SKM-1 (cell line): Measurements from ENCODE around the gene ZNF217.
"Not testable (repeated sequence)": the region's sequence is repeated elsewhere in the genome, so short reads cannot be mapped to it uniquely, and the experiment has no call there.

Source experiments
- DNase-seq: peaks from one replicate; lab custom pipeline; 2025; ENCODE audit not compliant: unreplicated experiment; lab: John Stamatoyannopoulos, UW

The ZNF217 gene

DNA sequence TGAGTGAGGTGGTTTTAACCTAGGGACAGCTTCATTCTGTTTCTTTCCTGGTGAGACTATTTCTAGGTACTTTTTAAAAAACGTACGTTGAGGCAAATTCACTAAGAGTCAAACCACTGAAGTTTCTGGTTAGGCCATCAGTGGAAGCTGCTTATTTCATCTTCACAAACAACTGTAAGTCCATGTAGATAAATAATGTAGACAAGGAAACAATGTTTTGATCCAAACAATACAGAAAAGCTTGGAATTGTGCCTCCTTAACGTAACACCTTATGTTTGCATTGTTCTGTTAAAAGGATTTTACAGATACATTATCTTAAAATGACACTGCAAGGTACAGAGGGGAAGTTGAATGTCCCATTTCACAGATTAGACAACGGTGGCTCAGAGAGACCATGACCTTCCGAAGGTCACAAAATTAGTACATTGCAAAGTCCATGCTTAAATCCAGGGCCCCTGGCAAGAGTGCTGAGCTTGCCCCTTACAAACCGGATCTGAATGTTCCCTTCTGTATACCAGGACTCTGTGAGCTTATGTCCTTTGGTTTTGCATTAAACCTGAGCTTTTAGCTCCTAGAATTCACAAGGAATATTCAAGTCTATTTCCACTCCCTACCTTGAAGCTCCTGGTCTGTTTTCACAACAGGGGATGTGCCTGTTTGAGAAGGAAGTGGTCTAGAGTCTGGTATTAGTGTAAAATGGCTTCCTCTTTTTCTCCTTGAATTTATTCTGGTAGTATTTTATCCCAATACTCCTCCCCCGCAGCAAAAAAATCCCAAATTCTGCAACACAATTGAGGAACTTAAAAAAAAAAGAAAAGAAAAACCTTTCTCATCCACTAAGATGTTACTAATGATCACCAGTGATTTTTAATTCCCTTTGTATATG, 28.9 kb upstream of the ZNF217 start:
- DNase-seq = peak; percentile 75

DNA sequence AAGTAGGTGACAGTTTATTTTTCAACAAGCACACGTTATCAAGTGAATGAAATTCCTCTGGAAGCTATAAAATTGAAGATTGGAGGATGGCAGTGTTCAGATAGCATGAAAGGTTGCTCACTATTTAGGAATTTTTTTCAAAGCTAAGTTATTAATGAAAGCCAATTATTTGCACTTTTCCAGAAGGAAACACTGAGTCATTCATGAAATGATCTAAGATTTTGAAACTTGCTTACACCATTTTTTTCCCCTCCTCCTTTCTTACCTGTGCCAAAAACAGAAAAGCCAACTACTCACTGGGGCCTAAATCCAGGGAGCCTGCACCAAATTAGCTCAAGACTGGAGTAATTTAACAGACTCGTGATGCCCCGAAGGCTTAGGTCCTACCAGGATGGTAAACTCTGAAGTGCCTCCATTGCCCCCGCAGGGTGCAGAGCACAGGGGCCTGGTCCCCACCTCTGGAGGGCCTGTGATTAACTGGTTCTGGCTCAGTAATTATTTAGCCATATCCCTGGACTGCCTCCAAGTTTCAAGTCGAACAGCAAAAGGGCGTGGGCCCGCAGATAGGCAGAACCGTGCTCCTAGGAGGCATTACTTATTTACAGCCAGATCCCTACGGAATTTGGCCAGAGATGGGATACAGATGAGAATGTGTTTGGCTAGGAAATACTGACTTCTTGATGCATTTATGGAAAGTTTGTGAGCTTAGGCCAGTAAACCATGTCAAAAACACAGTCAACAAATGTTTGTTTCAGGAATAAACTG, 28.0 kb upstream of the ZNF217 start:
- DNase-seq = peak; percentile 66

DNA sequence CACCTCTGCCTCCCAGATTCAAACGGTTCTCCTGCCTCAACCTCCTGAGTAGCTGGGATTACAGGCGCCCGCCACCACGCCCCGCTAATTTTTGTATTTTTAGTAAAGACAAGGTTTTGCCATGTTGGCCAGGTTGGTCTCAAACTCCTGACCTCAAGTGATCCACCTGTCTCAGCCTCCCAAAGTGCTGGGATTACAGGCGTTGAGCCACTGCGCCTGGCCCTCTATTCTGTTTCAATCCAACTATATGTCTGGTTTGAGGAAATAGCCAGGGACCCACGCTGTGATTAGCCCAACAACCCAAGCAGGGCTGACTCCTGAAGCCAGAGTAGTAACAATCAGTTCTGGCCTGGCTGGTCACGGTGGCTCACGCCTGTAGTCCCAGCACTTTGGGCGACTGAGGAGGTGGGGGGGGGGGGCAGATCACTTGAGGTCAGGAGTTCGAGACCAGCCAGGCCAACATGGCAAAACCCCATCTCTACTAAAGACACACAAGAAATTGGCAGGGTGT, 24.9 kb upstream of the ZNF217 start:
- DNase-seq = not testable (repeated sequence)

DNA sequence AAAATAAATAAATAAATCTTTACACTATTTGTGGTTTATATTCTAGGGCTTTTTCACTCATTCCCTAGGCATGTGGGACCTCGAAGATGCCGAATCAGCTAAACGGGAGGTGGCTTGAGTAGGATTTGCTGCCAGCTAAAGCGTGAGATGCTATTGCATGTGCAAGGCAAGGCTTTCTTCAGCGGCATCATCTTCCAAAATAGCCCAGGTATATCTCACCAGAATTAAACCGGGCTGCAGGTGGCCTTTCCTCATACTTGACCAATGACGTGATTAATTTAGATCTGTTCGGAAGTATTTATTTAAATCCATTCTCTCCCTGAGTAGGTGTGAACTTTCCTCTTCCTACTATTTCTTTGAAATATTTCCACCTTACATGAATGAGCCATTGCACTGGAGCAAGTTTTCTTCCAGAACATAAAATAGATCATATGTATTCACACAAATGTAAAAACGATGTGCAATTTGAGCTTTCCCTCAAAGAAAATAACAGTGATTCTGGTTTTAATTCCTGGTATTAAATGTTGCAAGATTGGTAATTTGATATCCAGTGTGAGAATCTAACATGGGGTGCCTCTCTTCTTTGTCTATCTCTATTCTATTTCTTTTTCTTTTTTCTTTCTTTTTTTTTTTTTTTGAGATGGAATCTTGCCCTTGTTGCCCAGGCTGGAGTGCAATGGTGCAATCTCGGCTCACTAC, 24.3 kb upstream of the ZNF217 start:
- no peak for DNase-seq

DNA sequence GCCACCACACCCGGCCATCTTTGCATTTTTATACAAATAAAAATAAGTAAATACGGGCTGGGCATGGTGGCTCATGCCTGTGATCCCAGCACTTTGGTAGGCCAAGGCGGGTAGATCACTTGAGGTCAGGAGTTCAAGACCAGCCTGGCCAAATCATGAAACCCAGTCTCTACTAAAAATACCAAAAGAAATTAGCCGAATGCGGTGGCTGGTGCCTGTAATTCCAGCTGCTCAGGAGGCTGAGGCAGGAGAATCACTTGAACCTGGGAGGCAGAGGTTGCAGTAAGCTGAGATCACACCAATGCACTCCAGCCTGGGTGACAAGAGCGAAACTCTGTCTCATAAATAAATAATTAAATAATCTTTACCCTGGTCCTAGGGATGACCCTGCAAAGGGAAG, 22.9 kb upstream of the ZNF217 start:
- not testable (repeated sequence) for DNase-seq

DNA sequence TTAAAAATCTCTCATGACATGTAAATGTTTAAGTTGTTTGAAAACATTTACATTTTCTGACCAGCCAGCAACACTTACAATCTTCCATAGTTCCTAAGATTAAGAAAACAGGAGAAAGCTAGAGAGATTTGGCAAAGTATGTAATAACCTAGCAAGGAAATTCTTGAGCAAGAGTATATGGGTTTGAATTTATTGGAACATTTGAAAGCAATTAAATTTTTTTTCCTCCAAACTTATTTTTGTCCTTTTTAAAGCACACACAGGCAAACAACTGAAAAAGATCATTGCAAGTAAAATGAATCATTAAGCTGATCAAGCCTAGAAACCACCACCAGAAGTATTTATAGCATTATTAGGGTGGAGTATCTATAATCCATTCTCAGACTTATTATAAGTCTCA, 20.1 kb upstream of the ZNF217 start:
- no peak for DNase-seq

DNA sequence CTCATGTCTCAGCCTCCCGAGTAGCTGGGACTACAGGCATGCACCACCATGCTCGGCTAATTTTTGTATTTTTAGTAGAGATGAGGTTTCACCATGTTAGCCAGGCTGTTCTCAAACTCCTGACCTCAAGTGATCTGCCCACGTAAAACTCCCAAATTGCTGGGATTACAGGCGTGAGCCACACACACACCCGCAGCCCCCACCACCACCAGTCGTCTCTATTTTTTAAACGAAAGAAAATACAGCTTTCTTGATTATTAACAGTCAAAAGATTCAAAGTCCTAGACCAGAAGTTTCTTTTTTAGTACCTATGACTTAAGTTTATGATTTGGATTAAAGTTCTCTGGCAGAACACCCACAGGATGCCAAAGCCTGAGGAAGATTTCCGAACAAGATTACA, 18.6 kb upstream of the ZNF217 start:
- DNase-seq = not testable (repeated sequence)

DNA sequence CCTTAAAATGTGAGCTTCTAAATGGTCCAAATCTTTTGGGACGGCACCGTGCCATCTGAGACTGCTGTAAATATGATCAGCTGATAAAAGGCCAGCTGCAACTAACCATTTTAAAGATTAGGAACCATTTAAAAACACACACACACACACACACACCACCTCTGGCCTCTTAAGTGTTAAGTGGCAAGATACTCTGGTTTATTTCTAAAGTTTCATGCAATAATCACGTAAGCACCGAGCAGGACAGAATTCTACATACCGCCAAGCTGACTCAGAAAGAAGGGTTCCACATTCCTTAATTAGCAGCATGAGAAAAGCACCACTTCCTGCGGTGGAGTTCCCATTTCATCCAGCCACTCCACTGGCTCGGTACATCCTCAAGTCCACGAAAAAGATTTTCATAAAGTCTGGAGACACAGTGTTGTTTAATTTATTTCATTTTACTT, 17.8 kb upstream of the ZNF217 start:
- DNase-seq = peak; percentile 41

DNA sequence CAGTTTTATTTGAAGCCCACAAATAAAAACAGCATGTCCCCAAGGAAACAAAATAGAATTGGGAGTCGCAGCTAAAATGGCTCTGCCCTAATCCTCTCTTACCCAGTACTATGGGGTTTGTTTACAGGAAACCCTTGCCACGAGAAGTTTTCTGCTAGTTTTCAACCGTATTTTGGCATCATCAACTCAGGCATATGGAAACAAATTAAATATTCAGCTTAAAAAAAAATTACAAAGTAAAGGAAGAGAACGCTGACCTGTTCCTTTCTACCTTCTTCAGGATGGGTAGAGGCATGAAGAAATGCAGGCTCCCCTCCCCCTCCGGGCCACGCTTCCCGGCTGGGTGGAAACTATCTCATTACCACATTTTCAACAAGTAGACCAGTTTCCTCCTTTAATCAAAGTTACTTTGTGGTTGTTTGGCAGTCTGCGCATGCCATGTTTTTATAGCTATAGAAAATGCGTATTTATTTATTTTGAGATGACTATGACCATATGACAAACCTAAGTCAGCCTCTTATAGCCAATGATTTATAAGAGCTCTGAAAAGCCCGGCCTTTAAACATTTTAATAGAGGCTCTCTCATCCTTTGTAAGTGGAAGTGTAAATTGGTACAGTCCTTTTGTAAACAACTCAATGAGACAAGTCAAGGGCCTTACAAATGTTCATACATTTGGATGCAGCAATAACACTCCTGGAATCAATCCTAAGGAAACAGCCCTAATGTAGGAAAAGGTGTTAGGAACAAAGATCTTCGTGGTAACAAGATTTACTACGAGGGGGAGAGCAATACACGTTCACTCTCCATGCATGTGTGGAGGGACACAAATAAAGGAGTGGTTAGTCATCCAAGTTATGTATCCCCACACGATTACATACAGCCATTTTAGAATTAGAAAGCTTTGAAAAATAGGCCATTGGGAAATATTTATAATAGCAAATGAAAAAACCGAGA, 16.1 kb upstream of the ZNF217 start:
- no peak for DNase-seq

DNA sequence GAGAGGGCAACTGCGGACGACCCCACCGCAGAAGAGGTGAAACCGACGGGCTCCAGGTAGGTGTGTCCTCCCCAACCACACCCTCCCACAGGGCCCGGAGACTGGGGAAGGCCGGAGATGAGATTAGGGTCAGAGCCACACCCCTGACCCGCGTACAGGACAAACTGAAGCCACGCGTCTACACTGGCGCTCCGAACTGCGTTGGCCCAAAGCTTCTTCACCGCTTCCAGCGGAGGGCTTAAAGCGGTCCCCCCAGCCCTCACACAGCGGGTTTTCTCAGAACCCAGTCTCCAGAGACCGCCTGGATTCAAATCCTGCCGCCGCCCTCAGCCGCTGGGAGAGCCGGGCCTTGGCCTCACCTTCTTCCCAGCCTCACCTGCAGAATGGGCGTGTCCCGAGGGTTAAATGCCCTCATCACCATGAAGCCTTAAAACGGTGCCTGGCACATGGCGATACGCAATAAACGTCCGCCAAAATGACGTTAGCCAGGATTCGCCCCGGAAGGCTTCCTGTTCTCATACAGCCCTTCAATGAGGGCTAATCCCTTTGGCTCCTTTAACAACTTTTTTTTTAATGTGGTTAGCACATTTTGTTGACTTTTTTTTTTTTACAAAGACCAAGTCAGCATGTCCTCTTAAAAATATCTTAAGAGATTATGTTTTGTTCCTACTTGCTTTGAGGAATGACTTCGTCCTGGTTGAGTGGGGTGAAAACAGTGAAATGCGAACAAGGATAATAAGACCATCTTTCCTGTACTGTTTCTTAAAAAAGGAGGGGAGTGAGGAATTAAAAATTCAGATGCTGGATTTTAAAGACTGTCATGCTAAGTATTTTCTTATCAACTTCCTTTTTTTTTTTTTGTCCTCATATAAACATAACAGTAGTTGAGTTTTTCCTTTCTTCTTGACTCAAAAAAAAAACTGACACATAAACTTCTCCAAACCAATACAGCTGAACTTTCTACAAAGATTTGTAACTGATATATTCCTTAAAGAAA, 15.1 kb upstream of the ZNF217 start:
- no peak for DNase-seq

DNA sequence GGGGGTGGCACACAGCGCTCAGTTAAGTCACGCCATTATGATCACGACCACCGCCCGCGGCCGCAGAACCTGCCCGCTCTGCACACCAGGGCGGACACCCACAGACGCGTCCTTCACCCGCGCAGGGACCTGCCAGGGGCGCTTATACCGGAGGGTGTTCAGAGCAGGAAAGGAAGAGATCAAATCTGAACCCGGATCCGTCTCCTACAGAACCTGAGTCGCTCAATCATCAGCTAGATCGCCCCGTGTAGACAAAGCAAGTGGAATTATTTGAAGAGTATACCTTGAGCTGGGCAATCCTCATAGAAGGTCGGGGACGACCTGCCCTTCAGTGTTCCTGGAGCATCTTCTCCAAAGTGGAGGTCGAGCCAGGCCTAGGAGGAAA, 14.4 kb upstream of the ZNF217 start:
- DNase-seq = no peak

DNA sequence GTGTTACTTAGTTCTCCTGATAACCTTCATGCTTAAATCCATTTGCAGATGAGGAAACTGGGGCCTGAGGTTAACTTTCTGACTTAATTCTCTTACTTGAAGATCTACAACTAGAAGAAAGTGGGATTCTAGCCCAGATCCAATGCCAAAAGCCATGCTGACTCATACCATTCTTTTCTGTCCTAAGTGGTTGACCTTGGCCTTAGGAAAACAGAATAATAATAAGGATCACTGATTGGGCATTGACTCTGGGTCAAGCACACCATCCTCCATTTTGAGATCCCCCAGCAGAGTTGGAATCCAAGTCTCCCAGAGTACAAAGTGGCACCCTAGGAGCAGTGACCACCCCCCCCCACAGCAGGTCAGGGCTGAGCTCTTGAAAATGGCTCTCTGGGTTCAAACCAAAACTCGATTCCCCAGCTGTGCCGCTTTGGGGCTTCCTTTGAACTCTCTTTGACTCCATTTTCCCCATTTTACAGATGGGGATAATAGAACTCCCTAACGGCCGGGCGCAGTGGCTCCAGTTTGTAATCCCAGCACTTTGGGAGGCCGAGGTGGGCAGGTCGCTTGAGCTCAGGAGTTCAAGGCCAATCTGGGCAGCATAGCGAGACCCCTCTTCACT, 12.8 kb upstream of the ZNF217 start:
- no peak for DNase-seq

DNA sequence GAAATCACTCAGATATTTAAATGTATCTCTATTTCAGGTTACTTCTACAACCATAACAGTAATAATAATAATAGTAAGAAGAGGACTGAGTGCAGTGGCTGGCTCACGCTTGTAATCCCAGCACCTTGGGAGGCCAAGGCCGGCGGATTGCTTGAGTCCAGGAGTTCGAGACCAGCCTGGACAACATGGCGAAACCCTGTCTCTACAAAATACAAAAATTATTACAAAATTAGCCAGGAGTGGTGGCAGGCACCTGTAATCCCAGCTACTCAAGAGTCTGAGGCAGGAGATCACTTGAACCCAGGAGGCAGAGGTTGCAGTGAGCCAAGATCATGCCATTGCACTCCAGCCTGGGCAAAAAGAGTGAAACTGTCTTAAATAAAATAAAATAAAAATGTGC, 11.8 kb upstream of the ZNF217 start:
- not testable (repeated sequence) for DNase-seq

DNA sequence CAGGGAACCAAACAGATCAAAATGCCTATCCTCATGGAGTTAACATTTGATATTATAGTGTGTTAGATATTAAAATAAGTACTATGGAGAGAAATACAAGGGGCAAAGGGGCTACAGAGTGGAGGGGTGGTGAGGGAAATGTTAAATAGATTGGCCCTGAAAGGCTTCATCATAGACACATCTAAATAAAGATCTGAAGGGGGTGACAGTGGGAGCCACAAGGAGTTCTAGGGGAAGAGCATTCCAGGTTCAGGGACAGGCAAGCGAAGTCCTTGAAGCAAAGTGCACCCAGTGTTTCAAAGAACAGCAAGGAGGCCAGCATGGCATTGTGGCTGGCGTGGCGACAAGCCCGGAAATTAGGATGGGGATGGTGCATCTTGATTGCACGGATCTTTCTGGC, 11.2 kb upstream of the ZNF217 start:
- DNase-seq = not testable (repeated sequence)

DNA sequence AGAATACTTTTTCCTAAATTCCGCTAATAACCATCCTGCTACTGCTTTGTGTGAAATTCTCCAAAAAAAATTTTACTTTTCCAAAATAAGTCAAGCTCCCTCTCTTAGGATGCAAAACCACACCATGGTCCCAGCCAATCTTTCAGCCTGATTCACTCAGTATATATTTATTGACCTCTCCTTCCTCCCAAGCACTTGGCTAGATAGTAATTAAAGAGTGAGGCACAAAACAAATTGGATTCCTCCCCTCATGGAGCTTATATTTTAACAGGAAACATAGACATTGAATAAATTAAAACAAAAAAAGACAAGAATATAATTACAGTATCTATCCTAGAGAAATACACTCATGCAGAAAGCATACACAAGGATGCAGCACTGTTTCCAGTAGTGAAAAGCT, 9.0 kb upstream of the ZNF217 start:
- DNase-seq = no peak

DNA sequence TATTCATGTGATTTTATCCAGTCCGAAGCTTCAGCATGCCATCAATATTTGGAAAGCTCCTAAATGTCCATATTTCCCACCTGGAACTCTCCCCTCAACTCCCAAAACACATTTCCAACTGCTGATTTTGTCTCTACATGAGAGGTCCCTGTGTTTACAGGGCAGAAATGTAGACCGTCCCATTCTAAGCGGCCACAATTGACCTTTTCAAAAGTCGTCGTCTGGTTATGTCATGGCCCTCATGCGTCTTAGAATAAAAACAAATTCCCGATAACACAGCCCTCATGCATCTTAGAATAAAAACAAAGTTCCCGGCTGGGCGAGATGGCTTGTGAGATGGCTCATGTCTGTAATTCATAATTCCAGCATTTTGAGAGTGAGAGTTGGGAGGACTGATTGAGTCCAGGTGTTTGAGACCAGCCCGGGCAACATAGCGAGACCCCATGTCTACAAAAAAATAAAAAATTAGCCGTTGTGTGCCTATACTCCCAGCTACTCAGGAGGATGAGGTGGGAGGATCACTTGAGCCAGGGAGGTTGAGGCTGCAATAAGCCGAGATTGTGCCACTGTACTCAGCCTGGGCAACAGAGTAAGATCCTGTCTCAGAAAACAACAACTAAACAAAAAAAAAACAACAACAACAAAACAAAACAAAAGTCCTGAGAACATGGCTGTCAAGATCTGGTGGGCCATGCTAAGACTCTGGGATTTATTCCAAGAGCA, 6.4 kb upstream of the ZNF217 start:
- DNase-seq = no peak

DNA sequence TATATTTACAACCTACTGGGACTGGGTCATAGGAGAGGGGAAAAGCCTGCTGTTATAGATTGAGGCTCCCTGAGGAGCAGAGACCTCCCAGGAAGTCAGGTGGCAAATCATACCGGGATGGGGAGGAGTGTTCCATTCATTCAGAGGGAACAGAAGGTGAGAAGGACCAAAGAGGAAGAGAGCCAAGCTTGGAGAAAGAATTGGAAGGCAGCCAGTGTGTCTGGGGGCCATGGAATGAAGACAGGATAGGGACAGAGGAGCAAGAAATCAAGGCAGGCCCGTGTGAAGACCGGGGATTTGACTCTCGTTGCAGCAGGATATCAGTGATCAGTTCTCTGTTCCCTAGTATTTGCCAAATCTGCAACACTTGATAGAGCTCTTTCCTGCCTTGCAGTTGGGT, 5.7 kb upstream of the ZNF217 start:
- no peak for DNase-seq

DNA sequence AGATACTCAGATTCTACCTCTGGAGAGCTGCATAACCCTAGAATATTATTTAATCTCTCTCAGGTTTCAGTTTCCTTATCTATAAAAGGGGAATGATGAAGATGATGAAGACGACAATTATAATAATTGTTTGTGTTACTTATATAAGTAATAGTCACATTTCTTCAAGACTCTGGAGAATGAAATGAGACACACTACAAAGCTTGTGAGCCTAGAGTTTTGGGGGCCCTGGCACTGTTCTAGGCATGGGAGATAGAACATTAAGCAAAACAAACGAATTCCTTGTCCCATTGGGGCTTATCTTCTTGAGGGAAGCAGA, 5.4 kb upstream of the ZNF217 start:
- no peak for DNase-seq
